GM06990 (cell line): Measurements from ENCODE around the gene PDC.
A peak's percentile ranks its signal among the peaks of the same experiment; 100 is the strongest.
"Not testable (repeated sequence)": the region's sequence is repeated elsewhere in the genome, so short reads cannot be mapped to it uniquely, and the experiment has no call there.

ENCODE experiments used
- DNase-seq: peaks from one replicate; pipeline ENCODE4 v3.0.0-alpha.2; 2011; ENCODE audit not compliant: insufficient read length; ENCODE audit errors: extremely low read depth
- H3K27me3 ChIP-seq: replicated peaks from 2 replicates; pipeline ENCODE4 v1.6.0; 2011; ENCODE audit warnings: low read length; ENCODE audit not compliant: control insufficient read depth, insufficient read depth
- H3K36me3 ChIP-seq: 2 replicates; pipeline ENCODE4 v1.5.1; 2011; ENCODE audit warnings: low read length; ENCODE audit not compliant: control insufficient read depth, insufficient read depth
- H3K4me3 ChIP-seq: replicated peaks from 2 replicates; pipeline ENCODE4 v1.5.1; 2011; ENCODE audit warnings: low read depth, mild to moderate bottlenecking, control low read depth, low read length
- CTCF ChIP-seq: IDR thresholded peaks from 2 replicates; pipeline ENCODE4 v1.5.1; 2011; ENCODE audit warnings: low read length, control low read depth, mild to moderate bottlenecking, inconsistent platforms; ENCODE audit not compliant: insufficient read depth, poor library complexity, severe bottlenecking

Gene PDC

GRCh38 chr1:186413319-186413718 is 47.6 kb downstream of the PDC start:
- DNase-seq: no peak
- TF ChIP-seq CTCF: no peak
- no peak overlapping the region for H3K4me3 ChIP-seq

GRCh38 chr1:186409091-186409490 is 51.8 kb downstream of the PDC start:
- Histone ChIP-seq H3K27me3 (no peaks in the 10 kb centered on the region), H3K36me3 (no peaks in the 10 kb centered on the region; the same call in none of the 2 replicates), H3K4me3 (no peak overlapping the region)
- no peak for TF ChIP-seq CTCF
- DNase-seq: no peak

More at GRCh38 chr1:186413319-186413718, 47.6 kb downstream of the PDC start:
- H3K27me3 ChIP-seq: no peaks in the 10 kb centered on the region
- H3K36me3 ChIP-seq: no peaks in the 10 kb centered on the region; the same call in 1 of the 2 replicates

GRCh38 chr1:186404454-186405051 is 56.4 kb downstream of the PDC start:
- H3K36me3 ChIP-seq: no peaks in the 10 kb centered on the region; the same call in 1 of the 2 replicates
- no peaks in the 10 kb centered on the region for H3K27me3 ChIP-seq

GRCh38 chr1:186403632-186404031 is 57.3 kb downstream of the PDC start:
- TF ChIP-seq CTCF: no peak
- Histone ChIP-seq H3K36me3 (no peaks in the 10 kb centered on the region; the same call in none of the 2 replicates), H3K4me3 (no peak overlapping the region), H3K27me3 (no peaks in the 10 kb centered on the region)
- no peak for DNase-seq

More at GRCh38 chr1:186404454-186405051, 56.4 kb downstream of the PDC start:
- DNase-seq: peak; percentile 22
- peak; percentile 65 for TF ChIP-seq CTCF
- no peak overlapping the region for H3K4me3 ChIP-seq

GRCh38 chr1:186401446-186401845 is 59.5 kb downstream of the PDC start:
- H3K27me3 ChIP-seq, DNase-seq, H3K4me3 ChIP-seq, H3K36me3 ChIP-seq: not testable (repeated sequence)
